Testis (tissue), 3 donors: Measurements from ENCODE around the gene BACH1. TPM values are rescaled to one million over a fixed set of nuclear protein-coding genes. Genes with fewer than 3 reads are reported as not detected.
"Not testable (repeated sequence)": the region's sequence is repeated elsewhere in the genome, so short reads cannot be mapped to it uniquely, and the experiment has no call there.

Source experiments
- DNase-seq: peaks from one replicate; pipeline ENCODE4 v3.0.0-alpha.2; 2019
- H3K27ac ChIP-seq, 2 donors: fragments of 200-600 bp; sonication (generic); one replicate each; pipeline ENCODE4 v1.5.1; 2019
- H3K27me3 ChIP-seq: fragments of 200-600 bp; sonication (generic); one replicate; pipeline ENCODE4 v1.5.1; 2019
- H3K36me3 ChIP-seq: fragments of 200-600 bp; sonication (generic); one replicate; pipeline ENCODE4 v1.5.1; 2017; ENCODE audit warnings: low read depth; ENCODE audit errors: missing control alignments
- H3K4me1 ChIP-seq: fragments of 200-600 bp; sonication (generic); one replicate; pipeline ENCODE4 v1.5.1; 2019
- H3K4me3 ChIP-seq, 2 donors: fragments of 200-600 bp; sonication (generic); one replicate each; pipeline ENCODE4 v1.5.1; 2017 to 2019
- H3K9me3 ChIP-seq: fragments of 200-600 bp; sonication (generic); one replicate; pipeline ENCODE4 v1.5.1; 2017
- CTCF ChIP-seq, 3 experiments: fragments of 450-650 bp in 2 of 3; fragments of 200-600 bp in 1 of 3; sonication (generic) in 1 of 3; IDR thresholded peaks; one replicate each; pipeline ENCODE4 v1.5.1; 2016 to 2019; ENCODE audit warnings: antibody characterized with exemption in 3 of 3, mild to moderate bottlenecking in 2 of 3, moderate library complexity in 1 of 3
- POLR2A ChIP-seq: fragments of 450-650 bp; IDR thresholded peaks from one replicate; pipeline ENCODE4 v1.6.1; 2017; ENCODE audit warnings: antibody characterized with exemption, mild to moderate bottlenecking, moderate library complexity
- WGBS, 2 donors: methylation state at CpG; one replicate each; pipeline ENCODE4 v1.1.5; 2018; 5-methylcytosine and 5-hydroxymethylcytosine counted together
- intact Hi-C: fragments of 100-400 bp; cut with DNase I; formaldehyde crosslinking; loops from one replicate; pipeline ENCODE4 v1.15.1; 2023; ENCODE audit warnings: low total_unique reads
- polyA plus RNA-seq: library from polyadenylated mRNA; stranded (reverse); fragments of 350-450 nt; fragmentation: Illumina TruSeq; extraction: RNeasy Lipid Tissue Mini Kit (QIAGEN cat#74804); gene quantifications from one replicate; pipeline ENCODE4 v1.2.3, GENCODE V29; 2014; ENCODE audit warnings: low read depth, low replicate concordance; ENCODE audit not compliant: insufficient read depth
- total RNA-seq, 2 donors: library from RNA; depleted of rRNA; stranded (reverse); fragments of >200 nt; gene quantifications; one replicate each; pipeline ENCODE4 v1.2.3, GENCODE V29; 2016

BACH1 gene
- total and polyA plus RNA-seq, 3 donors from 2014 or later: 41.9 to 57.7 (median 43.9) TPM

- H3K36me3 ChIP-seq: no peaks in the 10 kb centered on the region
- no peaks in the 10 kb centered on the region for H3K4me1 ChIP-seq
- TF ChIP-seq CTCF (IDR thresholded peaks at IDR 0.05) (no peak), POLR2A (no peak)
- WGBS, 2 donors: 84 to 88% methylated on average over 4 of the region's 4 CpGs
- intact Hi-C loops: no loop called here
- H3K27ac ChIP-seq: no peak overlapping the region
- H3K9me3 ChIP-seq: no peaks in the 10 kb centered on the region
- H3K27me3 ChIP-seq: no peaks in the 10 kb centered on the region
- no peak for DNase-seq
- H3K4me3 ChIP-seq: no peak overlapping the region
Observed at GRCh38 chr21:29346771-29347170, 48.0 kb downstream of the BACH1 start.

- Histone ChIP-seq H3K9me3 (no peaks in the 10 kb centered on the region), H3K36me3 (no peaks in the 10 kb centered on the region), H3K27ac (no peak overlapping the region), H3K27me3 (no peaks in the 10 kb centered on the region), H3K4me1 (no peaks in the 10 kb centered on the region), H3K4me3 (no peak overlapping the region)
- no peak for DNase-seq
- intact Hi-C loops: no loop called here
- WGBS, 2 donors: 58 to 76% methylated on average over 4 of the region's 4 CpGs
- TF ChIP-seq CTCF (IDR thresholded peaks at IDR 0.05) (no peak), POLR2A (no peak)
Observed at GRCh38 chr21:29347274-29347681, 48.6 kb downstream of the BACH1 start.

- TF ChIP-seq POLR2A (no peak), CTCF (IDR thresholded peaks at IDR 0.05) (no peak)
- 85 to 87% methylated on average over 4 of the region's 4 CpGs for WGBS, 2 donors
Observed at GRCh38 chr21:29349702-29350101, 51.0 kb downstream of the BACH1 start.

GRCh38 chr21:29350246-29350779 lies 51.6 kb downstream of the BACH1 start:
- Histone ChIP-seq H3K36me3 (no peaks in the 10 kb centered on the region), H3K4me3 (no peak overlapping the region), H3K27ac (no peak overlapping the region), H3K27me3 (no peaks in the 10 kb centered on the region), H3K9me3 (no peaks in the 10 kb centered on the region), H3K4me1 (no peaks in the 10 kb centered on the region)
- TF ChIP-seq CTCF (IDR thresholded peaks at IDR 0.05) (no peak), POLR2A (no peak)
- no peak for DNase-seq
- intact Hi-C loops: no loop called here
- 88 to 94% methylated on average over 6 of the region's 6 CpGs for WGBS, 2 donors

More at GRCh38 chr21:29349702-29350101, 51.0 kb downstream of the BACH1 start:
- no peak overlapping the region for H3K4me3 ChIP-seq
- no peaks in the 10 kb centered on the region for H3K36me3 ChIP-seq
- intact Hi-C loops: no loop called here
- H3K27ac ChIP-seq: no peak overlapping the region
- no peaks in the 10 kb centered on the region for H3K9me3 ChIP-seq
- H3K27me3 ChIP-seq: no peaks in the 10 kb centered on the region
- no peak for DNase-seq
- no peaks in the 10 kb centered on the region for H3K4me1 ChIP-seq

GRCh38 chr21:29351691-29352090 lies 53.0 kb downstream of the BACH1 start:
- DNase-seq: no peak
- H3K4me1 ChIP-seq: no peaks in the 10 kb centered on the region
- TF ChIP-seq CTCF (IDR thresholded peaks at IDR 0.05) (no peak), POLR2A (no peak)
- H3K9me3 ChIP-seq: no peaks in the 10 kb centered on the region
- H3K27me3 ChIP-seq: no peaks in the 10 kb centered on the region
- intact Hi-C loops: no loop called here
- H3K36me3 ChIP-seq: no peaks in the 10 kb centered on the region
- H3K27ac ChIP-seq: no peak overlapping the region
- no peak overlapping the region for H3K4me3 ChIP-seq

GRCh38 chr21:29355043-29355710 lies 56.5 kb downstream of the BACH1 start:
- not testable (repeated sequence) for H3K27ac ChIP-seq
- 96 to 97% methylated on average over 14 of the region's 14 CpGs for WGBS, 2 donors

GRCh38 chr21:29356291-29356690 lies 57.6 kb downstream of the BACH1 start:
- H3K27me3 ChIP-seq, H3K4me1 ChIP-seq, H3K27ac ChIP-seq, H3K4me3 ChIP-seq, DNase-seq, H3K9me3 ChIP-seq, H3K36me3 ChIP-seq, intact Hi-C loops: not testable (repeated sequence)
- WGBS, 2 donors: 46 to 60% methylated on average over 1 of the region's 1 CpG

More at GRCh38 chr21:29355043-29355710, 56.5 kb downstream of the BACH1 start:
- H3K9me3 ChIP-seq, H3K4me3 ChIP-seq, intact Hi-C loops, H3K4me1 ChIP-seq, H3K27me3 ChIP-seq, H3K36me3 ChIP-seq, DNase-seq: not testable (repeated sequence)
